Measurements from ENCODE around the gene EXT2.

The EXT2 gene

DNA sequence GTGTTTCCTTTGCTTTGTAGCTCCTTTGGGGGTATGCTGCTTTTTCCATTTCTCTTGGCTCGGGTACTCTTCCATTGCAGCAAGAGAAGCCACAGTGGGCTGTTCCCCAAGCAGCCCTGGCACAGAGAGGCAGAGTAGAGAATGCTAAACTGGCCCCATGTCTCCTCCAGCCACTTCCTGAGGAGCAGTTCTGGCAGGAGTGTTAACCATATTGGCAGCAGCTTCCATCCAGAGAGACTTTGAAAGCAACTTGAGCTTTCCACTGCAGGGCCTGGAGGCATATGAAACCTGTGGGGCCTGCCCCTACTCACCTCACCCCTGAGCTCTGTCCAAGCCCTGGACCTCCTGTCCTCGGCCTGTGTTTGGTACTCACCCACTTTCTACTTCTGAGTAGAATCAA is 152.6 kb downstream of the EXT2 start:
- DNase-seq = no peak

DNA sequence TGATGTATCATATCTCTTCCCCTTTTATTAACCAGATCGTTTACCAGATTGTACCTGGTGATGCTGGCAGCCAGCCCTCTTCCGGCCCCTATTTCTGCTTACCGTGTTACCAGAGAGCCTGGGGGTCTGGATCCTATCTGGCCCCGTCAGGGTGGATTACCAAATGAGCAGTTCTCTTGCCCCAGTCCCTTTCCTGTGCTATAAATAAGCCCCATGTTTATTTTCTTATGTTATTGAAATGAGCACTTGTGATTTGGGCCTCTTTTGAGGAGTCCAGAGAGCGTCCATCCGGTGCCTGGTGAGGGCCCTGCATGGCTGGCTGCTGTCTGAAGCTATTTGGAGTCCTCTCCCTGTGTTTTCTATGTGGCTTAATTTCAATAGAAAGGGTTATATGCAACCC is 154.9 kb downstream of the EXT2 start:
- no peak for DNase-seq

DNA sequence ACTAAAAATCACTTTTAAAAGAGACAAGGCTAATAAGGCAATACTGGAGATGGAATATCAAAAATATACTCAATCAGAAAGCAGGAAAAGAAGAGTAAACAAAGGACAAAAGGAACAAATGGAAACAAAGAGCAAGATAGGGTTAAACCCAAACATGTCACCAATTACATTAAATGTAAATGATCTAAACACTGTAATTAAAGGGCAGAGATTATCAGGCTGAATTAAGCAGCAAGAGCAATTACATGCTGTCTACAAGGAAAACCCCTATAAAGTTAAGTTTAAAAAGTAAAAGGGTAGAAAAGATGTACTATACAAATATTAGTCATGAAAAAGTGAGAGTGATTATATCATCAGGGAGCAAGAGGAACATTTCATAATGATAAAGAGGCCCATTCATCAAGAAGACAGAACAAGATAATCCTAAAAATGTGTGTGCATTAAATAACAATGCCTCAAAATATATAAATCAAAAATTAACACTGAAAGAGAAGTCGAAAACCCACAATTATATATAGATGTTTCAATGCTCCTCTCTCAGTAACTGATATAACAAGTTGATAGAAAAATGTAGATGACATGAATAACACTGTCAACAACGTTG is 157.6 kb downstream of the EXT2 start:
- no peak for DNase-seq

DNA sequence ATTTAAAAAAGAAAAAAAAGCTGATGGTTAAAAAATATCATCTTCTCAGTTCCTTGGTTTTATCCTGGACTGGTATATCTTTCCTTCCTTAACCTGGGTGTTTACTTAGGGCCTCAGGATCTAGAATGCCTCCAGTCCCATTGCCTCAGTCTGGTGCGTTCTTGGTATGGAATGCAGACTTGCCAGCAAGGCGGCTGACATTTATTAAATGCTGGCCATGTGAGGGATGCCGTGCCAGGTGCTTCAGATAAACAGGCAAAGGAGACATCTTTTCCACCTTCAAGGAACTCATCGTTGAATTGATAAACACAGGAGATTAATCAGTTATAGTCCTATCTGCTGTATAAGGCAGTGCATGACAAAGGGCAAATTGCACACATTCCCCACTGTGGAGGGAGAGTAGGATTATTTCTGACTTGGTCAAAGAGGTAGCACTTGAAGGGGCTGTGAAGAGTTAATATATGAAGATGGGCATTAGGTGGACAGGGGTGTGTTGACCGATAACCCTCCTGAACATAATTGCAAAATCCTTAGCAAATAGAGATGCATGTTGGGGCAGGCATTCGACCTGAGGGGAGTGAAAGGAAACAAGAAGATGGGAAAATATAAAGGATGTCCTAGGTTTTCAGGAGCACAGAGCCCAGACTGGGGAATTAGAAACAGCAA is 160.1 kb downstream of the EXT2 start:
- no peak for DNase-seq

DNA sequence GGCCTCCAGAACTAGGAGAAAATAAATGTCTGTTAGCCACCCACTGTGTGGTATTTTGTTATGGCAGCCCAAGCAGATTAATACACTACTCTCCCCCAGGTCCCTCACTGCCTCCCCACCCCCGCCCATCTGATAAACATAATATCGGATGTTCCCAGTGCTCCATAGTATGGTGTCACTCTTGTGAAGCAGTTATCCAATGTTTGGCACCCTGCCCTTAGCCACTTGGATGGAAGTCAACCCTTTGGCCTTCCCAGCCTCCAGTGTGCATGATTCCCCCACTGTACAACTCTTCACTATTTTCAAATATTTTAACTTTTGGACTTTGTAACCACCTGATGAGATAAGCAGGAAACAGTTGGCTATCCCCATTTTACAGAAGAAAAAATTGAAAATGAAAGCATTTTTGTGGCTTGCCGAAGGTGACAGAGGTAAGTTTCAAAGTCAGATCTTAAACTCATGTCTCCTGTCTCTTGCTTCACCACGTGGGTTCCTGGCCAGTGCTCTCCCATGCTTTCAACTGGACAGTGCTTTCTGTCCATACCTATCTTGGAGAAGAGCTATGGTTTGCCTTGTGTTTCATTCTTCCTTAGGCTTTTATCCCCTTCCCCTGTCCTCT is 161.3 kb downstream of the EXT2 start:
- no peak for DNase-seq

DNA sequence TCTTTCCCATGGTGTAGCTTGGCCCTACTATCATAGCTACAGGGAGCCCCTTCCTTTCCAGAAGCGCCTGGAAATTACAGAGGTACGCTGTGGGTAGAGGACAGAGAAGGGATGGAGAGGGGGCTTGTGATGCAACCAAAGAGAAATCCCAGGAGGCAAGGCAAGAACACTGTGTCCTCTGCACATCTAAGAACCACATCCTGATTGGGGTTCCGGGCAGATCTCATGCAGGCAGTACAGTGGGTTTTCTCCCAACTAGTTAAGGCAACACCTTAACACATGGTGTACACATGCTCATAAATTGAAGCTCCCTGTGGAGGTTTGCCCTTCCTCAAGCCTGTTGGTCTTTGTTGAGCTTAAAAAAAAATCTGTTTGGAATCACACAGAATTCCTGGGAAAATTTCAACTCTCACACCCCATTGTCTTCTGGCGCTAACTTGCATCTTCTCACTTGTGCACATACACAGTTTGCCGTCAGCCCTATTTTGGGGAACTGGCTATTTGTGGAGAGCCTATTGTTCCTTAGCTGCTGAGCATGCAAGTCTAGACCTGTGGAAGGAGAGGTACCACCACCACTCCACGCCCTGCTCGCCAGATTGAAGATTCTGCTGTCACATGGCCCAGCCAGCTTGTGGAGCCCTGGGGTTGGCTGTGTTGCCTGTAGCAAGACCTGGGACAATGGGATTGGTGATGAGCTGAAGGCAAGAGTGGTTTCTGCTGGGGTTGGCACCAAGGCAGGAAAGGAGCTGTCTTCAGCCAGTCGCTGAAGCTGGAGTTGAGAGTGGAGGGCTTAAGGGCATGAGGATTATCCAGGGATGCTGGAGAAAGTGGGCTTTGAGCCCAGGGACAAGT is 162.1 kb downstream of the EXT2 start:
- DNase-seq = no peak

DNA sequence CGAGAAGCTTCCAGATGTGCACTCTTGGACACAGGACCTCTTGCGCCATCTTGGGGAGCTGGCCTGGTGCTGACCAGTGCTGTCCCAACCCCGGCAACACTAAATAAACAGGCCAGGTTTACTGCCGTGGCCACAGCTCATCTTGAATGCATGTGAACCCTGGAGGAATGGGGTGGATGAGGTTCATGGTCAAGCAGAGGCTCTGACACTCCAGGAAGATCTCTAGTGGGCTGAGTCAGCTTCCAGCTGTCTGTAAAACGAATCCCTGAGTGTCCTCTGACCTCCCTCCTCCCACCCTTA is 162.7 kb downstream of the EXT2 start:
- no peak for DNase-seq

DNA sequence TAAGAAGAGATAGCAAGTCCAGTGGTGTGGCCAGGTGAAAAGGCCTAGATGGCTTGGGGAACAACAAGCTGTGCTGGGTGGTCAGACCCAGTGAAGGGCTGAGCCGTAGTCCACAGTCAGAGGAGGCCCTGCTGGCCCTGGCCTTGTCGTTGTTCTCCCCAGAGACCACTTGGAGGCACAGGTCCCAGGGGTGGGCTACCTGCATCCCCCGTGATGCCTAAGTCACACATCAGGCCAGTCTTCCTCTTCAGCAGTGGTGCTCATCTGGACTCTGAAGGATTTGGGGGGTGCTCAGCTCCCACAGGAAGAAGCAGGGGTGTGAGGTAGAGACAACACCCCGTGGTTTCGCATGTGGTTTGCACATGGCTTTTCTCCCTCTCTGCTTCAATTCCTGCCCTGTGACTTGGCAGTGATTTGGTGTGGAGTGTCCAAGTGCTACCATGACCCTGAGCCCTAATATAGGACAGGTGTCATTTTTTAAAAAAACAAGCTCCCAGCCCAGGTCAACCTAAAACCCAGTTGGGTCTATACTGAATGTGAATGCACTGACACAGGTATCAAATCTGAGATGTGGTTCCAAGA is 163.5 kb downstream of the EXT2 start:
- no peak for DNase-seq

DNA sequence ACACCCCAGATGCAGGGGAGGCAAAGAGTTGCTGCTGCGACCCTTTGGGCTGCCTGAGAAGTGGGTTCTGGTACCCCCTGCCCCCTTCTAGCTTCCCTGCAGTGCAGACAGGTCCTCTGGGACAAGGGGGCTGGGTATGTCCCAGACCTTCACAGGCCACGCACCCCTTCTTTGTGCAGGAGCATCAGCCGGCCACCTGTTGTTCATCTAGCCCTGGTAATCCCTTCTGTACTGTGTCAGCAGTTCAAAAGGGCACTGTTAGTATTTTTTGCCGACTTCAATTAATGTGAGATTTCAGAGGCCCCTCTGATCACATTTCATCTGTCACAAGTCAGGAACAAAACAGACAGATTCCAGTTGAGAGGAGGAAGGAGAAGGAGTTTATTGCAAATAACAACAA is 164.6 kb downstream of the EXT2 start:
- no peak for DNase-seq

DNA sequence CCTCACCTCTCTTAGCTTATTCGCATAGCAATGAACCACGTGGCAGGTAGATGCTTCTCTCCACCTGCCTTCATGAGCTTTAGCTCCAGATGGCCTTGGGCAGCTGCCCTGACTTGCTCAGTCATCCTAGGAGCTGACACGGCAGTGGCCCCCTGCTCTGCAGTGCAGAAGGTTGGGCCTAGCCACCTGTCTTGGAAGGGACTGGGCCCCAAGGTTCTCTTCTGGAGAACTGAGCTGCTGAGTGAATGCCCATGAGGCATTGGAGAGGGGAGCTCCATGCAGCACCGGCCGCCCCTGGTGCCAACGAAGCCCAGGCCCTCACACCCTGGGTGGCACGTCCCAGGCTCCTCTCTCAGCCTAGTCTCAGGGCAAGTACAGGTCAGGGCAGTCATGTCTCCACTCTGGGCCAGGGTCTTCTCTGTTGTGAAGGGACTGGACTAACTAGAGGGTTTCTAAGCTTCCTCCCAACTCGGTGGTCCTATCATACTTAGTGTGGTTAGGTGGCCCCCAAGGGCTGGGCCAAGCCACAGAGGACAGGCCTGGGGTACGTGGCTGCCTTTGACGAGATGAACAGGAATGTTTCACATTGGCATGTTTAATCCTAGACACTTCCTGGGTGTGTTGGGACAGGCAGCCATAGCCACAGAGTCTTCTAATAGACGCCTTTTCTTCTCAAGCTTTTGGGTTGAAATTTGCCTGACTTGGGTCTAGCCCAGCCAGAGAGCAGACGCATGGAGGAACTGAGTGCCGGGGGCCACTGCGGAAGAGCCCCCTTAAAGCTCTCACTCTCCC is 166.5 kb downstream of the EXT2 start:
- DNase-seq = no peak

DNA sequence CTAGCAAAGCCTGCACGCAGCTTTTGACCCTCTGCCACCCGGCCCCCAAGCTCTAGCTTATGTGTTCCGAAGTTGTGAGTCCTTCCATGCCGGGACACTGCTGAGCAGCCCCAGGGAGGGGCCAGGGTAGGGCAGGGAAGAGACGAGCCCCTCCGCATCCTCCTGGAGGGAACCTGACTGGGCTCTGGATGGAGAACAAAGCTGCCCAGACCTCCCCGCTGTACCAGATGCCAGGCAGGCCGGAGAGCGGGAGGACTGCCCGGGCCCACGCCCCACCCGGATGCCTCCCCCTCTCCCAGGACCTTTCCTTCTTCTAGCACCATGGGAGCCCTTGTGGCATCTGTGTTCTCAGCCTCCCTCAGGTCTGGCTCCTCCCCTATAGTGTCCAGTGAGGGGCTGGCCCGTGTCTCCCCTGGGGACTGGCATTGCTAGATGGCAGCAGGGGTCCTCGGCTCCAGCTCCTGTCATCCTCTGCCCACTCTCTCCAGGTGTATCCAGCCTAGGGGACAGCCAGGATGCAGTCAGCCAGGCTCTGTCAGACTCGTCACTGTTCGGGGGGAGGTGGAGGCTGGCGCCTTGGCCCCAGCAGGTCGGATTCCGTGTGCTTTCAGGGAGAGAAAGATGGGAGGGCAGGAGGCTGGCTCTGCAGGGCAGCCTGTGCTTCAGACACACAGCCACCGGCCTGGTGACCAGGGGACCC is 168.4 kb downstream of the EXT2 start:
- no peak for DNase-seq

DNA sequence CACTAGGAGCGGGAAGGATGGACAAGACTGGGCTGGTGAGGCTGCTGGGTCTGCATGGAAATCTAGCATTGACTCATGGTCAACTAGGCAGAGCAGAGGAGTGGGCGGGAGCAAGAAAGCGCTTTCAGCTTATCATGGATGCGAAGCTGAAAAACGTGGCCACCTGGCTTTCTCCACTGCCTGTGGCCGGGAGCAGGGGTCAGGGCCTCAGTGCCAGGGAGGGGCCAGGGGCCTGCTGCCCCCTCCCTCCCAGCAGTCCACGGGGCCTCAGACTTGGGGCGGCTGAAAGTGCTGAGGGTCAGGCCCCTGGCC is 168.9 kb downstream of the EXT2 start:
- DNase-seq = no peak

DNA sequence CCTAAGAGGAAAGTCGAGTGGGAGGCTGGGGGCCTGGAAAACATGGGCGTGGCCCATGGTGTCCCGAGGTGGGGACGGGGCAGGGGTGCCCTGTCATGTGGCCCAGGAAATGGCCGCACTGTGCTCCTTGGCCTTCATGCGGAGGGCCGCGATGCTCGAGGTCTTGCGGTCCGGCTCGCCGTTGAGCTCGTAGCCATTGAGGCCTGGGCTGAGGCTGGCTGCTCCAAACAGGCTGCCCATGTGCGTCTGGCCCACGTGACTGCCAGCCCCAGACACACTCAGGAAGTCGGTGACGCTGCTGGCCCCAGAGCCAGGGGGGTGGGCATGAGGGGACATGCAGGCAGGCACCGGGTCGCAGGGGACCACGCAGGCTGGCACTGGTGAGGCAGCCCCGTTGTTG is 169.3 kb downstream of the EXT2 start:
- DNase-seq = no peak

DNA sequence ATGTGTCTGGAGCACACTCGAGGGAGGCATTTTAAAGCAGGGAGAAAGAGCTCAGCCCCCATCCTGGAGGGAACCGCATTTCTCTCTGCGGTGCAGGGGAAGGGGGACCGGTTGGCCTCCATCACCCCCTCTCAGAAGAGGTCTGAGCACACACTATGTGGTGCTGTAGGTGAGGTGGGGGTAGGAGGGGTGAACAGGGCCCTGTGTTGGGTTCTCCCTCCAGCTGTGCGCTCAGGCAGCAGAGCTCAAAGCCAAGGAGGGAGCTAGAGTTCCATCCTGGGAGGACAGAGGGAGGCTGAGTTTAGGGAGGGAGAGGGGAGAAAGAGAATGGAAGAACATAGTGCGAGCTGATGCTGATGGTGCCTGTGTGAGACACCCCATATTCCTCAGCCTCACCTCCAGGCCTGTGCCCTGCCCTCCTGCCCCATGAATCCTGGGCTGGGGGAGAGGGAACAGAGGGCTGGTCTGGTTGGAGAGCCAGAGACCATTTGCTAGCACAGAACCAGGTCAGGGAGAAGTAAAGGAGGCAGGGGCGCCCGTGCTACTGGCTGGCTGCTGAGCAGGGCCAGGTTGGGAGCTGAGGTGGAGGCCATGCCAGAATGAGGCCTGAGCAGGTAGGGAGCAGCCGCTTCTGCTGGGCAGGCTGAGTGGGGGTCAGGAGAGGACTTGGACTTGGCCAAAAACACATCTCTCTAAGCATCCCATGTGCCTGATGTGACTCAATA is 170.7 kb downstream of the EXT2 start:
- DNase-seq = no peak

DNA sequence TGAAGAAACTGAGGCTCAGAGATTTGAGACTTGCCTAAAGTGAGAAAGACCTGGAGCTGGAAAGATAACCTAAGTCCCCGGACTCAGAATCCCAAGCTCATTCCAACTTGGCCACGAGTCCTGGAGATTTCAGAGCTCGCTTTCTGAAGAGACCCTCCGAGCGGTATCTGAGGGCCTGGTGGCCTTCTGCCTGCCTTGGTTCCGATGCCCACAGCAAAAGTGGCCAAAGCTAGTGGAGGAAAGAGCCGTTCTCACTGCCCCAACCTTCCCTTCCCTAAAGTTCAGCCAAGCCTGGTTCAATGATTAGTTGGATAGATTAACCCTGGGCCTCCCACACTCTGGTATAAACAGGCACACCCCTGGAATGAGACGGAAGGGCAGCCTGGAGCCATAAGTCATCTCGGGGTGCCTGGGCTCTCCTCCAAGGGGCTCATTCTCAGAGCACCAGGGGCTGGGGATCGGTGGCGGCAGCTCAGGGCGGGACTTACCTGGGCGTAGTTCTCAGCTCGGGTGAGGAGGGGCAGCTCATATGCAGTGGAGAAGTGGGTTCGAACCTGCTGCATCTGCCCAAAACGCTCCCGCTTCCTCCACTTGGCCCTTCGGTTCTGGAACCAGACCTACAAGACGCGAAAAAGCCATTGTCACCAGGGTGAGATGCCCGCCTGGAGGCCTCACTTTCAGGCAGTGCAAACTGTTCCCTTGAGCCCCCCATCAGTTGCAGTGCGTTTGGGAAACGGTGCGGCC is 171.7 kb downstream of the EXT2 start:
- no peak for DNase-seq

DNA sequence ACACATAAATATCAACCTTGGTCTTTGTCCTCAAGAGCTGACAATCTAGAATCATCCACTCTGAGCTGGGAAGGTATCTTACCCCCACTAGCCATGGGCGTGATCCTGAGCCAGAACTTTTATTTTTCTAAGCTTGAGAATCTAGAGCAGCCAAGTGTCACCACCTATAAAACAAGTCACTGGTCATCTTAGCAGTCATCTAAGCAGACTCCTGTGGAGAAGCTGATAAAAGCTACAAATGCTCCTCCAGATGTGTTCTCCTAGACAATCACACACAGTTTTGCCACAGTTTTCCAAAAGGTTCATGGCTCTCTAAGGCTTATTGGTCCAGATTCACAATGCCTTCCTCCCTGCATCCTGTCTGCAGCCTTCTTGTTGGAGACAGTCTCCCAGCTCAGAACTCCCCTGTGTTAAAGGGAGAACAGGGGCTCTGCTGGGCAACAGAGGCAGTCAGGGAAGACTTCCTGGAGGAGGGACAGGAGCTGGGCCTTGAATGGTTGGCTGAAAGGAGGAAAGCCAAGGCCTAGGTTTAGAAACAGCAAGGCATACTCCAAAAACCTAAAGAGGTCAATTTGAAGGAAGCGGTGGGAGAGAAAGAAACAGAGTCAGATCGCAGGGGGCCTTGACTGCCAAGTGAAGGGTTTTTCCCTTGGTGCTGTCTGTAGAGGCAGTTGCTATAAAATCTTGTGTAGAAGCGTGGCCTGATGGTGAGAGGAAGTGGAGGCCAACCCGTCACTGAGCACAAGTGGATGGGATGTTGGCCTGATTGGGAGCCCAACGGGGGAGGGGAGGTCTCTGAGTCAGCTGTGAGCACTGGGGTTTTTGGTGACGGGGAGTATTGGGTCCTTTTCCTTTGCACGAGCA is 172.5 kb downstream of the EXT2 start:
- DNase-seq = no peak

DNA sequence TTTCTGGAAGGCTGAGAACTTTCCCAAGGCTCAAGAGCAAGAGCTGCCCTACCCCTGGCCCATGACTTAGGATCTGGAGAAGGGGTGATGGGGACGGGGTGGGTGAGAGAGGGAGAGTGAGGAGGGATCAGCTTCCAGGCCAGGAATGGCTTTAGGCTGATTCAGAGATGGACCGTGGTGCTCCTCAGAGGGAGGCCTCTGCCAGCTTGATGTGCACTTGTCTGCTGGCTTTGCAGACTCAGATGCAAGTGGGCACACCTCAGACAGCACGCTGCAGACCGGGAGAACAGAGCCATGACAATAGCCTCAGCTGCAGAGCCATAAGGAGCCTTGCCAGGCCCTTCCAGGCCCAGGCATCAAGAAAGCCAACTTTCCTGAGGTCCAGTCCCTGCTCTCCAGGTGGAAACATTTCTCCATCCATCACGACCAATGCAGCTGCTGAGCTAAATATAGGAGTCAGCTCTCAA is 173.2 kb downstream of the EXT2 start:
- no peak for DNase-seq

DNA sequence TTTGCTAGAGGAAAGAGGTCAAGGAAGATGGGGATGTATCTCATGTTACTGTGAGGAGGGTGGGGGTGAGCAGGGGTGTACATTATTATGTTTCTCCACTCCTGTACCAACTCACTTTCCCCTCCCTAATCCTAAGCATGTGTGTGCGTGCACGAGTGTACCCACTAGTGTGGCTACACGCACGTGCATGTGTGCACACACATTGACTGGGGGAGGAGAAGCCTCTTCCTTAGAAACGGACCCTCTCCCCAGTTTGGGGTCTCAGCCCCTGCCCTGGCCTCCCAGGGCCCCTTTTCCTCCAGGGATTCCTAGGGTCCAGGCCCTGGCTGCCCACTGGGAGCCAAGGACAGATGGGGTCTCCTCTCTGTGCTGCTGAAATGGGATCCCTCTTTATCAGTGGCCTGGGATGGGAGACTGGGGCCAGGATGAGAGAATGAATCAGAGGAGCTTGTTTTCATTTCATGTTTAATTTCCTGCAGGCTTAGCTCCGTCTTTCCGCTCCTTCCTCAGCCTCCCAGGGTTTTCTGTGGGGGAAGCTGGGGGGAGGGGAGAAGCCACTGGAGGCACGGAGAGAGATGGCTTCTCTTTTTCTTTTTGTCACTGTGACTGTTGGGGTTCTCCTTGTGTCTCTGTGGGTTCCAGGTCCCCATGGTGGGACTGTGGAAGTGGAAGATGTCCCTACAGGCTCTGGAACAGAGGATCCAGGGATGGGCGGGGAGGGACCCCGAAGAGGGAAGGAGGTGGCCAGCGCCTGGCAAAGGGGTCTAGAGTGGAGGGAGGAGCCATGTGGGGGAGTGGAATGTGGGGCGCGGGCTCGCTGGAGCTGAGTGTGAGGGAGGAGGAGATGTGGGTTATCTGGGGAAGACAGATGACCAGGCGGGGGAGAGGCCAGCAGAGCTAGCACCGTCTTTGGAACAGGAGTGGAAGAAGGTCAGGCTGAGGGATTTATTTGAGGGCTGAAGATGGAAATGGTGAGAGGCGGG is 174.2 kb downstream of the EXT2 start:
- no peak for DNase-seq

All from NCI-H1092 (cell line).